GM12864 (cell line): Measurements from ENCODE around the gene HLA-DRB5.

Experiments
- DNase-seq: peaks from one replicate; pipeline ENCODE4 v3.0.0-alpha.2; 2011; ENCODE audit warnings: low read depth
- H3K4me3 ChIP-seq: 2 replicates; pipeline ENCODE4 v1.5.1; 2011; ENCODE audit warnings: mild to moderate bottlenecking, low read depth, low read length, control low read depth
- TF ChIP-seq, protein P1 (sequence below): IDR thresholded peaks from 2 replicates; pipeline ENCODE4 v1.5.1; 2011; ENCODE audit warnings: low read depth, mild to moderate bottlenecking, moderate library complexity, low read length, control low read depth, inconsistent platforms; ENCODE audit errors: missing control alignments

HLA-DRB5 gene

DNA sequence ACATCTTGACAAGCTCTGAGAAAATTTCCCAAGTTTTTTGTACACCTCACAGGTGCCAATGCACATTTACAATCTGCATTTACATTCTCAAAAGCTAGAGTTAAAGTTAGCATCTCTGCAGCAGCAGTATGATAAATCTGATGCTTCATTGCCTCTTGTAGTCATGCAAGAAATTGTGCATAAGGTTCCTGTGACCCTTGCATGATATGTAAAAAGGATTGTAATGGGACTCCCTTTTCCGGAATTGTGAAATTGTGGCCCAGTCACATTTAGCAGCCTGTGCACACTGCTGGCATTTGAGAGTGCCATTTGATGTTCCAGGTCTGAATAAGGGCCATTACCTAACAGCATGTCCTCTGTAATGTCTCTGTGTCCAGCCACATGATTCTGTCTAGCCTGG lies 35.4 kb upstream of the HLA-DRB5 start:
- no peak overlapping the region for H3K4me3 ChIP-seq
- no peak for DNase-seq
- TF ChIP-seq, protein P1, sequence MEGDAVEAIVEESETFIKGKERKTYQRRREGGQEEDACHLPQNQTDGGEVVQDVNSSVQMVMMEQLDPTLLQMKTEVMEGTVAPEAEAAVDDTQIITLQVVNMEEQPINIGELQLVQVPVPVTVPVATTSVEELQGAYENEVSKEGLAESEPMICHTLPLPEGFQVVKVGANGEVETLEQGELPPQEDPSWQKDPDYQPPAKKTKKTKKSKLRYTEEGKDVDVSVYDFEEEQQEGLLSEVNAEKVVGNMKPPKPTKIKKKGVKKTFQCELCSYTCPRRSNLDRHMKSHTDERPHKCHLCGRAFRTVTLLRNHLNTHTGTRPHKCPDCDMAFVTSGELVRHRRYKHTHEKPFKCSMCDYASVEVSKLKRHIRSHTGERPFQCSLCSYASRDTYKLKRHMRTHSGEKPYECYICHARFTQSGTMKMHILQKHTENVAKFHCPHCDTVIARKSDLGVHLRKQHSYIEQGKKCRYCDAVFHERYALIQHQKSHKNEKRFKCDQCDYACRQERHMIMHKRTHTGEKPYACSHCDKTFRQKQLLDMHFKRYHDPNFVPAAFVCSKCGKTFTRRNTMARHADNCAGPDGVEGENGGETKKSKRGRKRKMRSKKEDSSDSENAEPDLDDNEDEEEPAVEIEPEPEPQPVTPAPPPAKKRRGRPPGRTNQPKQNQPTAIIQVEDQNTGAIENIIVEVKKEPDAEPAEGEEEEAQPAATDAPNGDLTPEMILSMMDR = no peak

DNA sequence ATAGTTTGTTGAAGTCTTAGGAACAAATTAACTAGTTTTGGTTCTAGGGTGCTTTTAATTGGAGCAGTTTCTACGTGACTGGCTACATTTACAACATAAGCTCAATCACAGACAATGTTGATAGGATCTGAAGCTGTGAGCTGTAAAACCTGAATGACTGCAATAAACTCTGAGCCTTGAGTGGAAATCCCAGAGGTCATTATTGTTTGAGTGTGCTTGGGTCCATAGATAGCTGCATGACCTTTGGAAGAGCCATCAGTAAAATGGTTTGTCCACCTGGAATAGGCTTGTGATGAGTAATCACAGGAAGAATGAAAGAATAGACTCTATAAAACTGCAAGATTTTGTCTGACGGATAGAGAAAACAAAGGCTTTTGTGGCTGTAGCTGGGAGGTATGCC lies 32.9 kb upstream of the HLA-DRB5 start:
- TF ChIP-seq, protein P1 = no peak
- DNase-seq = no peak
- no peak overlapping the region for H3K4me3 ChIP-seq

DNA sequence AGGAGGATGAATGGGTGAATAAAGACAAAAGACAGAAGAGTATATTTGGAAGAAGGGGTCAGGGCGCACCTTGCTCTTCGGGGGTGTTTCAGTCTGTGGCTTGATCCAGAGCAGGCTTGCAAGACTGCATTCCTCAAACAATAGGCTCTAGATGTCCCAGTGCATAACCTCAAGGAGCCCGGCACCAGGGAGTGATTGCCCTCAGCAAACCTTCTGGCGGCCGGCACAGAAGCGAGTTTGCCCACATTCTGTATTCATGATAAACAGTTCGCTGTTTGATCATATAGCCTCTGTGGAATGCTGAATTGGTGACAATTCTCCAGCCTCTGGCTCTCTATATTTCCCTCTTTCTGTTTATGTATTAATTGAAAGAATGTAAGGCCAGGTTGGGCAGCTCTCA lies 29.7 kb upstream of the HLA-DRB5 start:
- H3K4me3 ChIP-seq = no peak overlapping the region
- TF ChIP-seq, protein P1 = no peak
- no peak for DNase-seq

GRCh38 chr6:32558426-32559057 lies 28.5 kb upstream of the HLA-DRB5 start:
- peak overlapping the region; percentile 23; the same call in 1 of the 2 replicates for H3K4me3 ChIP-seq
- no peak for DNase-seq
- TF ChIP-seq, protein P1 = no peak

GRCh38 chr6:32554116-32554965 lies 24.3 kb upstream of the HLA-DRB5 start:
- TF ChIP-seq, protein P1 = no peak
- DNase-seq = no peak
- H3K4me3 ChIP-seq = no peak overlapping the region

DNA sequence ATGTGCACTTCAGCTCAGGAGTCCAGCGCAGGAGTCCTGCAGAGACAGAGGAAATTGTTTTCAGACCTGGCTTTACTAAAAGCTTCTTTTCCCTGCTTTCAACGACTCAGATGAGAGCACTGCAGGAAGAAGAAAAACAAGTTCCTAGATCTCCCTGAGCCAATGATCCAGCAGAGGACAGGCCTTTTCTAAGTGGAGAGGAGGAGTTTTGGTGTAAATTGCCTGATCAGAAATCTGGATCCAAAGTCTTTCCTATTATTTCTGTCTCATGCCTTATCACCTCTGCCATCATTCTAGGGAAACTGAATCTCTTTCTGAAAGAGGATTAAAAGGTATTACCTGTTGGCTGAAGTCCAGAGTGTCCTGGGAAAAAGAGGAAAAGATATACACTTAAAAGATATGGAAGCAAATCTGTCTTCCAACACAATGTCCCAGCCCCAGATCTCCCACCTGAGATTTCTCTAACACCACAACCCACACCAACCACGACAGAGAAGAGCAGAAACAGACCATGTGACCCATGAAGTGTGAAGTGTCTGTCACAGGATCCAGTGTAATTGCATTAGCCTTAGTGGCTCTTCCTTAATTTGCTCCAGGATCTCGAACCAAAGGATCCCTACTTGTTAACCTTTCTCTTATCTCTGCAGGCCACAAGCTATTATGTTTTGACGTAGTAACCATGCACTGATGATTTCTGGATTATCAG lies 23.1 kb upstream of the HLA-DRB5 start:
- TF ChIP-seq, protein P1 = no peak
- no peak for DNase-seq
- H3K4me3 ChIP-seq = no peak overlapping the region
